Psoas muscle (tissue), 8 donors: ENCODE data around the gene CAMK1D. TPM values are rescaled to one million over a fixed set of nuclear protein-coding genes. Genes with fewer than 3 reads are reported as not detected.
"Not testable (repeated sequence)": the region's sequence is repeated elsewhere in the genome, so short reads cannot be mapped to it uniquely, and the experiment has no call there.

Source experiments
- ATAC-seq, 4 donors: fragments of 200-7000 bp; cut with Tn5 transposase; one replicate each; pipeline ENCODE4 v1.9.1; 2020; ENCODE audit warnings: moderate library complexity in 3 of 4, mild to moderate bottlenecking in 2 of 4
- DNase-seq, 2 donors: peaks; one replicate each; pipeline ENCODE4 v3.0.0-alpha.2; 2020
- H3K27ac ChIP-seq: fragments of 200-600 bp; one replicate; pipeline ENCODE4 v1.8.0; 2022
- H3K27me3 ChIP-seq, 3 donors: fragments of 200-600 bp in 1 of 3; one replicate each; pipeline versions ENCODE4 v1.6.1 to v1.8.0; 2013 to 2022; ENCODE audit warnings: low read length in 2 of 3, mild to moderate bottlenecking in 2 of 3, moderate library complexity in 1 of 3; ENCODE audit not compliant: insufficient read depth in 3 of 3
- H3K36me3 ChIP-seq, 2 donors: fragments of 200-600 bp in 1 of 2; one replicate each; pipeline versions ENCODE4 v1.6.1 to v1.8.0; 2013 to 2022; ENCODE audit warnings: low read depth in 1 of 2, mild to moderate bottlenecking in 1 of 2, moderate library complexity in 1 of 2; ENCODE audit not compliant: insufficient read depth in 1 of 2
- H3K4me1 ChIP-seq: fragments of 200-600 bp; one replicate; pipeline ENCODE4 v1.8.0; 2022
- H3K4me3 ChIP-seq: fragments of 200-600 bp; one replicate; pipeline ENCODE4 v1.8.0; 2022; ENCODE audit warnings: mild to moderate bottlenecking
- H3K9me3 ChIP-seq: fragments of 200-600 bp; one replicate; pipeline ENCODE4 v1.8.0; 2022
- WGBS, 3 donors: extraction: QIAGEN DNeasy Blood & Tissue Kit; methylation state at CpG; one replicate each; pipeline versions ENCODE4 v1.1.6 to v1.1.7; 2013; 5-methylcytosine and 5-hydroxymethylcytosine counted together
- intact Hi-C, 2 donors: fragments of 100-400 bp; cut with DNase I; formaldehyde crosslinking; loops; one replicate each; pipeline versions ENCODE4 v1.11.0 to v1.14.2; 2022
- polyA plus RNA-seq, 3 donors: library from polyadenylated mRNA; stranded (reverse); fragments of 200-250 nt; gene quantifications; one replicate each; pipeline ENCODE4 v1.2.3, GENCODE V29; 2013
- total RNA-seq, 4 donors: library from RNA; stranded (reverse); fragmentation: NEBNext Ultra II Directional in 2 of 4; extraction: Animal tissue kit (Norgen Biotek cat#: 25700) in 2 of 4; gene quantifications; one replicate each; pipeline versions ENCODE4 v1.2.1 to v1.2.4, GENCODE V29; 2021 to 2023
- TF ChIP-seq, protein P1 (sequence below): fragments of 200-600 bp; IDR thresholded peaks from one replicate; pipeline ENCODE4 v1.8.0; 2022; ENCODE audit warnings: antibody characterized with exemption
- donor health status: healthy with polysubstance abuse.
- donor health status: DM: no; HTN: no; CAD: no; lungs with moderate emphysema.
- donor health status: Bipolar disorder and iron deficiency.
- donor health status: healthy.
- donor health status: DM: yes; HTN: yes; CAD: no.
- donor health status: DM: no; HTN: no; CAD: no.
- donor health status: DM: no; HTN: no; CAD: no.
- donor health status: DM: yes; HTN: yes; CAD: no.

The CAMK1D gene
- total and polyA plus RNA-seq, 7 donors: 0.39 to 1.8 (median 0.53) TPM

DNA sequence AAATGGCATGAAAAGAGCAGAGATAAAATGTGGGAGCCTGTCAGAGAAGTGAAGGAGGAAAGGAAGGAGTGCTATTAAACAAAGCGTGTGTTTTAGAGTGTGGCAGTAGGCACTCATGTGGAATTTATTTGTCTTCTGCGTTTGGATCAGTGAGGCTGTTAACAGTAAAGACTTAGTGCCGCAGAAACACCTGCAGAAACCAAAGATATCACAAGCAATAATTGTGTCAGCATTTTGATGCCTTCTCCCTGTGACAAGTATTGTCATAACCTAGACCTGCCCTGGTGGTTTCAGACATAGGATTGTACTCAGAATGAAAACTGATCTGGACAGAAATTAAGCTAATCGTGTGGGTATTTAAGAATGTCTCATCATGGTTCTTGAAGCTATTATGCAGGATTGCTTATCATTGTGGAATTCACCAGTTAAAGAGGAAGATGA, 191.0 kb downstream of the CAMK1D start:
- Histone ChIP-seq H3K27ac (no peak overlapping the region), H3K36me3 (no peaks in the 10 kb centered on the region), H3K4me3 (no peak overlapping the region), H3K4me1 (no peaks in the 10 kb centered on the region), H3K9me3 (no peaks in the 10 kb centered on the region), H3K27me3 (no peaks in the 10 kb centered on the region)
- 65 to 78% (median 74%) methylated on average over 4 of the region's 4 CpGs for WGBS, 3 donors
- DNase-seq: no peak
- no peak for ATAC-seq
- TF ChIP-seq, protein P1, sequence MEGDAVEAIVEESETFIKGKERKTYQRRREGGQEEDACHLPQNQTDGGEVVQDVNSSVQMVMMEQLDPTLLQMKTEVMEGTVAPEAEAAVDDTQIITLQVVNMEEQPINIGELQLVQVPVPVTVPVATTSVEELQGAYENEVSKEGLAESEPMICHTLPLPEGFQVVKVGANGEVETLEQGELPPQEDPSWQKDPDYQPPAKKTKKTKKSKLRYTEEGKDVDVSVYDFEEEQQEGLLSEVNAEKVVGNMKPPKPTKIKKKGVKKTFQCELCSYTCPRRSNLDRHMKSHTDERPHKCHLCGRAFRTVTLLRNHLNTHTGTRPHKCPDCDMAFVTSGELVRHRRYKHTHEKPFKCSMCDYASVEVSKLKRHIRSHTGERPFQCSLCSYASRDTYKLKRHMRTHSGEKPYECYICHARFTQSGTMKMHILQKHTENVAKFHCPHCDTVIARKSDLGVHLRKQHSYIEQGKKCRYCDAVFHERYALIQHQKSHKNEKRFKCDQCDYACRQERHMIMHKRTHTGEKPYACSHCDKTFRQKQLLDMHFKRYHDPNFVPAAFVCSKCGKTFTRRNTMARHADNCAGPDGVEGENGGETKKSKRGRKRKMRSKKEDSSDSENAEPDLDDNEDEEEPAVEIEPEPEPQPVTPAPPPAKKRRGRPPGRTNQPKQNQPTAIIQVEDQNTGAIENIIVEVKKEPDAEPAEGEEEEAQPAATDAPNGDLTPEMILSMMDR: no peak
- intact Hi-C loops: no loop called here

DNA sequence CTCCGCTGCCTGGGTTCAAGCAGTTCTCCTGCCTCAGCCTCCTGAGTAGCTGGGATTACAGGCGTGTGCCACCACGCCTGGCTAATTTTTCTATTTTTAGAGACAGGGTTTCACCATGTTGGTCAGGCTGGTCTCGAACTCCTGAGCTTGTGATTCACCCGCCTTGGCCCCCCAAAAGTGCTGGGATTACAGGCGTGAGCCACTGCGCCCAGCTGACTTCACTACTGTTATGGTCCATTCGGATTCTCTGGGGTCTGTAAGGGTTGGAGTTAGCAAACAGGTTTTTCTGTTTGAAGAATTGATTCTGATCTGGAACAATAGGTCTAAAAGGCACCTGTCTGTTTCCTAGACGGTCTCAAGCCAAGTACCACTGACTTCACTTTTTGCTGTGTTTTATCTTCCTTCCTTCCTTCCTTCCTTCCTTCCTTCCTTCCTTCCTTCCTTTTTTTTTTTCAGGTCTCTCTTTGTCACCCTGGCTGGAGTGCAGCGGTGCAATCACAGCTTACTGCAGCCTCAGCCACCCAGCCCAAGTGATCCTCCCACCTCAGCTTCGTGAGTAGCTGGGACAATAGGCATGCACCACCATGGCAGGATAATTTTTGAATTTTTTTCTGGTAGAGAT, 192.2 kb downstream of the CAMK1D start:
- DNase-seq (no peak), ATAC-seq (no peak)
- Histone ChIP-seq H3K27ac (no peak overlapping the region), H3K27me3 (no peaks in the 10 kb centered on the region), H3K9me3 (no peaks in the 10 kb centered on the region), H3K4me3 (no peak overlapping the region), H3K4me1 (no peaks in the 10 kb centered on the region), H3K36me3 (no peaks in the 10 kb centered on the region)
- intact Hi-C loops: no loop called here
- TF ChIP-seq, protein P1: no peak
- WGBS, 3 donors: 77 to 85% (median 82%) methylated on average over 11 of the region's 11 CpGs

DNA sequence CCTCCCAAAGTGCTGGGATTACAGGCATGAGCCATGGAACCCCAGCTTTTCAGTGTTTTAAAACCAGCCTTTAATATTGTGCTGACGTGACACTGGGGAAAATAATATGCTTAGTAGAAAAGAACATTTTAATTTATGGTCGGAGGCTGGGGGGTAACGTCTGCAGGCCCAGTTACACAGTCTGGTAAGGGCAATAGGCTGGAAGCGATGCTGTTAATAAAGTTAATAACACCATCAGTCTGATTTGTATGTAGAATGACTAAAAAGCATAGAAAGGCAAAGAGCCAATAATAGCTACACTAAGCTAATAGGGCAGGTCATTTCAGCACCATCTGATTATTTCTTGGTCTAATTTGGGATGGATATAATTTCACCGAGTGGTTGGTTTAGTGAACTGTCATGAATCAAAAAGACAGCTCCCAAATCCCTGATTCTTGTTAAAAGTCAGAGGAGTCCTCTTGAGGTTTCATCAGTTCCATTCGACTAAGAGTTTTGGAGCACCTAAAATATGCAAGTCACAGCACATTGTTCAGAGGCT, 192.9 kb downstream of the CAMK1D start:
- 62 to 68% (median 68%) methylated on average over 6 of the region's 6 CpGs for WGBS, 3 donors

DNA sequence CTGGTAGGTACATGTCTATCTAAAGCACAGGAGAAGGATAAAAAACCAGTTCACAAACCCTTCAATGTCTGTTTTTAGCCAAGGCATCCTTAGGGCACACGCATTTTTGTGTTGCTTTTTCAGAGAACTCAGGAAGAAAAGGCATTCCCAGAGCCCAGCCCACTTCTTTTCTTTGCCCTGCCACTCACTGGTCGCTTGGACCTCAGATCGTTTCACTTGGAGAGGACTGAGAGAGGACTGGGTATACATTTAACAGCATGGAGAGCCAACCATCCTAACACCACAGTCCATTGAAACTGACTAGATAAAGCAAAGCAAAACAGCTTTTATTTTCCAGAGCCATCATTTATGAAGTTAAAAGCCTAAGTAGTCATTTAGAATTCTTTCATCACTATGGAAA, 194.2 kb downstream of the CAMK1D start:
- Histone ChIP-seq H3K27ac (no peak overlapping the region), H3K4me3 (no peak overlapping the region), H3K36me3 (no peaks in the 10 kb centered on the region), H3K27me3 (no peaks in the 10 kb centered on the region), H3K9me3 (no peaks in the 10 kb centered on the region), H3K4me1 (no peaks in the 10 kb centered on the region)
- intact Hi-C loops: no loop called here
- WGBS, 3 donors: 70 to 83% (median 72%) methylated on average over 3 of the region's 3 CpGs
- TF ChIP-seq, protein P1: no peak
- DNase-seq (no peak), ATAC-seq (no peak)

More for the DNA sequence above, 192.9 kb downstream of the CAMK1D start:
- Histone ChIP-seq H3K4me1 (no peaks in the 10 kb centered on the region), H3K27ac (no peak overlapping the region), H3K36me3 (no peaks in the 10 kb centered on the region), H3K9me3 (no peaks in the 10 kb centered on the region), H3K27me3 (no peaks in the 10 kb centered on the region), H3K4me3 (no peak overlapping the region)
- TF ChIP-seq, protein P1: no peak
- DNase-seq (no peak), ATAC-seq (no peak)
- intact Hi-C loops: no loop called here

DNA sequence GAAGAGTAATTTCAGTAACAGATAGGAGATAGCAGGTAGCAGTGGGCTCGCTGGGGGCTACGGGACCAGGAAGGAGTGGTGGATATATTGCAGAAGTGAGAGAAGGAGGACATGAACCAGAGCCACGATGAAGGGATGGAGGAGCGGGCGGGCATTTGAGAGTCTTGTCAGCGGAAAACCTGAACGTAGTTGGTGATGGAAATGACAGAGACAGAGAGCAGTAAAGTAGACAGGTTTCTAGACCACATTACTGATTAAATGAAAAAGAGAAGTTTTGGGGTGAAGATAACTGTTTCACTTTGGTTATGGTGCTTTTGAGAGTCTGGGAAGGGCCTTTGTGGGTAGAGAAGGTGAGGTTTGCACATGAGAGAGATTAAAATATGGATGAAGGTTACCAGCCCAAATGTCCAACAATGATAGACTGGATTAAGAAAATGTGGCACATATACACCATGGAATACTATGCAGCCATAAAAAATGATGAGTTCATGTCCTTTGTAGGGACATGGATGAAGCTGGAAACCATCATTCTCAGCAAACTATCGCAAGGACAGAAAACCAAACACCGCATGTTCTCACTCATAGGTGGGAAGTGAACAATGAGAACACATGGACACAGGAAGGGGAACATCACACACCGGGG, 196.9 kb downstream of the CAMK1D start:
- H3K4me1 ChIP-seq, H3K36me3 ChIP-seq, H3K4me3 ChIP-seq, ATAC-seq, intact Hi-C loops, H3K27me3 ChIP-seq, H3K9me3 ChIP-seq, H3K27ac ChIP-seq: not testable (repeated sequence)
- 95 to 99% (median 97%) methylated on average over 10 of the region's 10 CpGs for WGBS, 3 donors
- DNase-seq: peak in 1 of 2 donors; percentile 10
